GM18867 (cell line): ENCODE results near the gene CFAP126.
"Not testable (repeated sequence)": the region's sequence is repeated elsewhere in the genome, so short reads cannot be mapped to it uniquely, and the experiment has no call there.

Experiments used
- ATAC-seq: cut with Tn5 transposase; IDR thresholded peaks from one replicate; pipeline ENCODE4 v1.9.1; 2021; ENCODE audit warnings: mild to moderate bottlenecking, moderate library complexity; ENCODE audit not compliant: unreplicated experiment

CFAP126 gene

GRCh38 chr1:161367684-161368400, at the start of gene CFAP126:
TSS of gene CFAP126 (minus strand) at chr1:161367876. CDS start at chr1:161367868, 8 bp downstream.
- ATAC-seq: peak; percentile 94

GRCh38 chr1:161413050-161413449, 45.4 kb upstream of the CFAP126 start:
- ATAC-seq: not testable (repeated sequence)

- not testable (repeated sequence) for ATAC-seq
Measured at GRCh38 chr1:161410636-161410970, 42.9 kb upstream of the CFAP126 start.

- ATAC-seq: peak; percentile 58
Measured at GRCh38 chr1:161409848-161410635, 42.4 kb upstream of the CFAP126 start.

GRCh38 chr1:161408429-161409052, 40.9 kb upstream of the CFAP126 start:
- no peak for ATAC-seq

GRCh38 chr1:161407451-161407985, 39.8 kb upstream of the CFAP126 start:
- no peak for ATAC-seq

- ATAC-seq: not testable (repeated sequence)
Measured at GRCh38 chr1:161406551-161406950, 38.9 kb upstream of the CFAP126 start.

- ATAC-seq: no peak
Measured at GRCh38 chr1:161404051-161404597, 36.4 kb upstream of the CFAP126 start.

GRCh38 chr1:161402446-161402845, 34.8 kb upstream of the CFAP126 start:
- ATAC-seq: no peak

- ATAC-seq: peak; percentile 74
Measured at GRCh38 chr1:161399257-161399998, 31.8 kb upstream of the CFAP126 start.

GRCh38 chr1:161398900-161399256, 31.2 kb upstream of the CFAP126 start:
- ATAC-seq: no peak

- not testable (repeated sequence) for ATAC-seq
Measured at GRCh38 chr1:161397038-161397437, 29.4 kb upstream of the CFAP126 start.

GRCh38 chr1:161393151-161393550, 25.5 kb upstream of the CFAP126 start:
- ATAC-seq: no peak

- no peak for ATAC-seq
Measured at GRCh38 chr1:161391611-161392010, 23.9 kb upstream of the CFAP126 start.

- ATAC-seq: not testable (repeated sequence)
Measured at GRCh38 chr1:161391136-161391535, 23.5 kb upstream of the CFAP126 start.

GRCh38 chr1:161390559-161390858, 22.8 kb upstream of the CFAP126 start:
- no peak for ATAC-seq

- peak; percentile 86 for ATAC-seq
Measured at GRCh38 chr1:161389691-161390558, 22.2 kb upstream of the CFAP126 start.

GRCh38 chr1:161389158-161389557, 21.5 kb upstream of the CFAP126 start:
- not testable (repeated sequence) for ATAC-seq

- no peak for ATAC-seq
Measured at GRCh38 chr1:161388639-161389038, 21.0 kb upstream of the CFAP126 start.
